ENCODE results near the gene WDFY1. TPM values are rescaled to one million over a fixed set of nuclear protein-coding genes. Genes with fewer than 3 reads are reported as not detected.

The WDFY1 gene
- total RNA-seq (2022): 37.5 and 43.8 TPM in 2 replicates
- Bru-seq, nascent RNA: percentile 77 among the genes with signal in this experiment
- BruChase-seq, experiment 1, labeled RNA remaining after a 6-hour chase: percentile 76 among the genes with signal in this experiment
- percentile 71 among the genes with signal in this experiment for BruChase-seq, experiment 2, labeled RNA remaining after a 2-hour chase
- long read RNA-seq, full-length matches to known transcripts: 35 of 43 reads
- long read RNA-seq, partial matches to known transcripts: 1 of 43 reads
- long read RNA-seq, other reads (novel, unspliced or antisense): 7 of 43 reads

DNA sequence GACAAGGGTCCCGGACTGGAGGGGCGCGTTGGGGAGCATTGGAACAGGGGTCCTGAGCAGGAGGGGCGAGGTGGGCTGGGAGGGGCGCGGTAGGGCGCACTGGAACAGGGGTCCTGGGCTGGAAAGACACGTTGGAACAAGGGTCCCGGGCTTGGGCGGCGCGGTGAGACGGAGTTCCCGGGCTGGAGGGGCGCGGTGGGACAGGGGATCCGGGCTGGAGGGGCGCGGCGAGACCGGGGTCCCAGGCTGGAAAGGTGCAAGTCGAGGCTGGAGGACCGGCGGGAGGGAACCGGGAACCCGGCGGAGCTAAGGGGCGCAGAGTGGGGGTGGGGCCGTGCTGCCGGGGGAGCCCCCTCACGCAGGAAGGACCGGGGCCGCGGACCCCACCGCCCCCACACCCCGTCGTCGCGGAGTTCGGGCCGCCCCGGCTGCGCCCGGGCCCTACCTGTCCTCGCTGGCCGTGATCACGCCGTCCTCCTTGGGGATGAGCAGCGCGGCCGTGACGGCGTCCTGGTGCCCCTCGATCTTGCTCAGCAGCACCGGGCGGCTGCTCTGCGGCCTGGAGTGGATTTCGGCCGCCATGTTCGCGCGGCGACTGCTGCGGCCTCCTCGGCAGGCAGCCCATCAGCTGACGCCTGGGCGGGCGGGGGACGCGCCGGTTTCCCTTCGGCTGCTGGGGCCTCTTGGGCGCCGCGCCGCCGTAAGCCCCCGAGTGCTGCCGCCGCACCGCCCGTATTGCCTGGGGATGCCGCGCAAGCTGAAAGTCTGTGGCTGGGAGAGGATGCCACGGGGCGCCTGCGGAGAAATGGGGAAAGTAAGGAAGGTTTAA lies at the start of gene WDFY1:
Gene WDFY1, minus strand, starts transcription at position 633 of the 829 bp plus-strand sequence. Its CDS starts 51 bp downstream, at position 582.
- TF ChIP-seq CTCF (IDR thresholded peaks at IDR 0.05; ENCODE audit: unreplicated experiment): no peak
- Mint-ChIP-seq H3K27me3 (ENCODE audit: unreplicated experiment) (no peaks in the 10 kb centered on the region), H3K4me3 (ENCODE audit: low read depth, unreplicated experiment) (peak within 1 kb of the TSS; percentile 99), H3K27ac (ENCODE audit: unreplicated experiment) (peak within 1 kb of the TSS; percentile 24), H3K9me3 (ENCODE audit: low read depth, unreplicated experiment) (no peaks in the 10 kb centered on the region), H3K36me3 (ENCODE audit: insufficient read depth, unreplicated experiment) (peaks cover 26% of the 10 kb centered on the region), H3K4me1 (ENCODE audit: low read depth, unreplicated experiment) (peaks cover 23% of the 10 kb centered on the region)
- intact Hi-C loops (cut with micrococcal nuclease; ENCODE audit: unreplicated experiment): no loop called here
- CTCF ChIA-PET: interaction anchor here (0.6 kb wide), 1 partner anchor 52 kb away, joined by 3 read pairs; no protein-coding TSS in a partner anchor
- BruUV-seq (replicated peaks): no TSS peak
- peak; percentile 90 for DNase-seq

- Mint-ChIP-seq H3K27ac (ENCODE audit: unreplicated experiment) (peak overlapping the region; percentile 81), H3K36me3 (ENCODE audit: insufficient read depth, unreplicated experiment) (peaks cover 21% of the 10 kb centered on the region), H3K9me3 (ENCODE audit: low read depth, unreplicated experiment) (no peaks in the 10 kb centered on the region), H3K4me3 (ENCODE audit: low read depth, unreplicated experiment) (no peak overlapping the region), H3K27me3 (ENCODE audit: unreplicated experiment) (no peaks in the 10 kb centered on the region), H3K4me1 (ENCODE audit: low read depth, unreplicated experiment) (peaks cover 33% of the 10 kb centered on the region)
- BruUV-seq (replicated peaks): no TSS peak
- intact Hi-C loops (cut with micrococcal nuclease; ENCODE audit: unreplicated experiment): loop anchor here (5.0 kb wide), 1 partner anchor 148 kb away; no protein-coding TSS in a partner anchor
- no peak for TF ChIP-seq CTCF (IDR thresholded peaks at IDR 0.05; ENCODE audit: unreplicated experiment)
- no peak for DNase-seq
- CTCF ChIA-PET: interaction anchor here (1.6 to 3.0 kb wide), 2 partner anchors 290 to 293 kb away, joined by 11 to 50 read pairs; no protein-coding TSS in a partner anchor
These were observed 49.5 kb upstream of the WDFY1 start for GRCh38 chr2:223994562-223995162.

- peak; percentile 72 for TF ChIP-seq CTCF (IDR thresholded peaks at IDR 0.05; ENCODE audit: unreplicated experiment)
- H3K27me3 Mint-ChIP-seq (ENCODE audit: unreplicated experiment): no peaks in the 10 kb centered on the region
- peak overlapping the region; percentile 81 for H3K27ac Mint-ChIP-seq (ENCODE audit: unreplicated experiment)
- no peaks in the 10 kb centered on the region for H3K9me3 Mint-ChIP-seq (ENCODE audit: low read depth, unreplicated experiment)
- peaks cover 25% of the 10 kb centered on the region for H3K36me3 Mint-ChIP-seq (ENCODE audit: insufficient read depth, unreplicated experiment)
- H3K4me3 Mint-ChIP-seq (ENCODE audit: low read depth, unreplicated experiment): no peak overlapping the region
- BruUV-seq (replicated peaks): no TSS peak
- intact Hi-C loops (cut with micrococcal nuclease; ENCODE audit: unreplicated experiment): loop anchor here (1.0 to 5.0 kb wide), 3 partner anchors 45 to 291 kb away; no protein-coding TSS in a partner anchor
- H3K4me1 Mint-ChIP-seq (ENCODE audit: low read depth, unreplicated experiment): peaks cover 33% of the 10 kb centered on the region
- DNase-seq: peak; percentile 74
- CTCF ChIA-PET: interaction anchor here (0.8 to 3.0 kb wide), 12 partner anchors 10 to 294 kb away, joined by 3 to 50 read pairs (median 6); partner anchors contain the start of gene SERPINE2
These were observed 48.6 kb upstream of the WDFY1 start for GRCh38 chr2:223993634-223994232.

DNA sequence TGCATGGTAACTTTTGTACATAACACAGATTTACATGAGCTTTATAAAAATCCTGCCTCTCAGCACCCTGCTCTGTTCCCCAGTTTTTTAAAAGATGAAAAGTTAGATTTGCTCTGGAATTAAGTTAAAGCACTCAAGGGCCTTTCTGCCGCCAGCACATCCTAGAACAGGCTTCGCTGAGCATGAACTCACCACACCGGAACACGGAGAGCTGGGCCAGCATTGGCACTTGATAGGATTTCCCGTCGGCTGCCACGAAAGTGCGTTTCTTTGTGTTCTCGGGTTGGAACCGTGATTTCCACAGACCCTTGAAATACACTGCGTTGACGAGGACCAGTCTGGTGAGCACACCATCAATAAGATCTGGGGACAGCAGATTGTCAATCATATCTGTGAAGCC lies 46.5 kb upstream of the WDFY1 start:
- H3K9me3 Mint-ChIP-seq (ENCODE audit: low read depth, unreplicated experiment): no peaks in the 10 kb centered on the region
- no peak overlapping the region for H3K27ac Mint-ChIP-seq (ENCODE audit: unreplicated experiment)
- peaks cover 24% of the 10 kb centered on the region for H3K4me1 Mint-ChIP-seq (ENCODE audit: low read depth, unreplicated experiment)
- H3K4me3 Mint-ChIP-seq (ENCODE audit: low read depth, unreplicated experiment): no peak overlapping the region
- intact Hi-C loops (cut with micrococcal nuclease; ENCODE audit: unreplicated experiment): loop anchor here (5.0 kb wide), 1 partner anchor 151 kb away; no protein-coding TSS in a partner anchor
- no peak for TF ChIP-seq CTCF (IDR thresholded peaks at IDR 0.05; ENCODE audit: unreplicated experiment)
- CTCF ChIA-PET: interaction anchor here (1.0 kb wide), 1 partner anchor 293 kb away, joined by 5 read pairs; no protein-coding TSS in a partner anchor
- no peaks in the 10 kb centered on the region for H3K27me3 Mint-ChIP-seq (ENCODE audit: unreplicated experiment)
- DNase-seq: no peak
- no TSS peak for BruUV-seq (replicated peaks)
- peaks cover 24% of the 10 kb centered on the region for H3K36me3 Mint-ChIP-seq (ENCODE audit: insufficient read depth, unreplicated experiment)

Measured in Calu3 (cell line).